C1 segment of cervical spinal cord (tissue), 14 donors: ENCODE results near the gene SRXN1.
"Not testable (repeated sequence)": the region's sequence is repeated elsewhere in the genome, so short reads cannot be mapped to it uniquely, and the experiment has no call there.

Source experiments
- DNase-seq, 14 donors: peaks; one replicate each; lab custom pipeline; 2025; lab: John Stamatoyannopoulos, UW

Gene SRXN1

GRCh38 chr20:655726-656624 lies 3.0 kb upstream of the SRXN1 start:
- no peak for DNase-seq

- DNase-seq = no peak
Observed at GRCh38 chr20:654417-654750, 1.4 kb upstream of the SRXN1 start.

- no peak for DNase-seq
Observed at GRCh38 chr20:653590-654416, 803 bp upstream of the SRXN1 start.

DNA sequence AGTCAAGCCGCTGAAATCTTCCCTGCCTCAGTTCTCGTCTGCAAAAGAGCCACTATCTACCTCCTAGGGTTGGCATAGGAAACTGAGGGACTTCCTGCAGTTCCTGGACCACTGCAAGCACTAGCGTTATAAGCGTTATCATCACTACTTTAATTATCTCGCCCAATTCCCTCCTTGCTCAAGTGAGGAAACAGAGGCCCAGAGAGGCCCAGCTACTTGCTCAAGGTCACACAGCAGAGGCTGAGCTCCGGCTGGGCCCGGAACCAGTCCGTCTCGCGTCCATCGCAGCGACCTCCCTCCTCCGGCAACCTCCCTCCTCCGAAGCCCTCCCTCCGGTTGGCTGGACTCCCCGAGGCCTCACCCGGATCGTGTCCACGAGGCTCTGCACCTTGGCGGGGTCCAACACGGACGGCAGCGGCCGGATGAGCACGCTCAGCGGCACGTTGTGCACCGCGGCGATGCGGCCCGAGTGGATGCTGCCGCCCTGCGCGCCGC lies 338 bp downstream of the SRXN1 start:
- DNase-seq = peak in 2 of 14 donors; percentile 46 to 47

- peak in 1 of 14 donors; percentile 19 for DNase-seq
Observed at GRCh38 chr20:651713-652614, 1.0 kb downstream of the SRXN1 start.

DNA sequence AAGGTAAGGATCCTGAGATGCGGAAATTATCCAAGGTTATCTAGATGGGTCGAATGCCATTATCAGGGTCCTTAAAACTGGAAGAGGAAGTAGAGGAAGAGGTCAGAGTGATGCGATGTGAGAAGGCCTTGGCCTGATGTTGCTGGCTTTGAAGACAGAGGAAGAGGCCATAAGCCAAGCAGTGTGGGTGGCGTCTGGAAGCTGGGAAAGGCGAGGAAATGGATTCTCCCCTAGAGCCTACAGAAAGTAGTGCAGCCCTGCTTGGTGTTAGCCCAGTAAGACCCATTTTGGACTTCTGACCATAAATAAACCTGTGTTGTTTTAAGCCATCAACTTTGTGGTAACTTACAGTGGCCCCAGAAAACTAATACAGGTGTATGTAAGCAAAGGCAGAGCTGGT lies 2.0 kb downstream of the SRXN1 start:
- DNase-seq = no peak

GRCh38 chr20:650281-650680 lies 2.7 kb downstream of the SRXN1 start:
- DNase-seq = no peak

DNA sequence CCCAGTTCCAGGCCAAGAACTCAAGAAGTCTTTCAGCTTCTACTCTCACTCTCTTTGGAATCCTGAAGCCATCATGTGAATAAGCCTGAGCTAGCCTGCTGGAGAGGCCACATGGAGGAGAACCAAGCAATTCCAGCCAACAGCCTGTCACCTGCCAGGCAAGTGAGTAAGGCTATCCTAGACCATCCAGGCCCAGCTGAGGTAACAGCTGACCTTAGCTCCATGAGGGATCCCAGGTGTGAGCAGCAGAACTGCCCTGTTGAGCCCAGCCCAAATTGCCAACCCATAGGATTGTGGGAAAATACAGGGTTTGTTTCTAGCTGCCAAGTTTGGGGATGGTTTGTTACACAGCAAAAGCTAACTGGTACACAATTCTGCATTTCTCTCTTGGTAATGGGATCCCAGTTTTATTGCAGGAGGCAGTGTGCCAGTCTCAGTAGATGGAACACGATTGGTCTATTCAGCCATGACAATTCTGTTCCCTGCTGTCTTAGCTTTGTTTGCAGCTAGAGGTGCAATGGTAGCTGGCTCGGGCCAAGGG lies 5.5 kb downstream of the SRXN1 start:
- no peak for DNase-seq

DNA sequence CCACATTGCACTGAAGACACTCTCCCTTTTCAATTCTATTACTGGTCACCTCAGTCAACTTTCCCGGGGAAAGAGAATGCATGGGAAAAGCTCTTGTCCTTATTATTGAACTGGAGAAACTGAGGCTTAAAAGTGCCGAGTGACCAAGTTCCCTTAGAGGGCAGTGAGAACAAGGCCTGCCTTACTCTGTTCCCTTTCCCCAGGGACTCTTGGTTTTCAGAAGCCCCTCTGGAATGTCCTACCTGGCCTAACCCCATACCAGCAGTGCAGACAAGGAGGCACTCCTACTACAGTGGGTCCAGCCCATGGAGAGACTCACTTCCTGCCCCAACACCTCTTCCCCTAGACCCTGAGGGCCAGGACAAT lies 6.1 kb downstream of the SRXN1 start:
- DNase-seq = no peak

- DNase-seq = no peak
Observed at GRCh38 chr20:646107-646867, 6.7 kb downstream of the SRXN1 start.

DNA sequence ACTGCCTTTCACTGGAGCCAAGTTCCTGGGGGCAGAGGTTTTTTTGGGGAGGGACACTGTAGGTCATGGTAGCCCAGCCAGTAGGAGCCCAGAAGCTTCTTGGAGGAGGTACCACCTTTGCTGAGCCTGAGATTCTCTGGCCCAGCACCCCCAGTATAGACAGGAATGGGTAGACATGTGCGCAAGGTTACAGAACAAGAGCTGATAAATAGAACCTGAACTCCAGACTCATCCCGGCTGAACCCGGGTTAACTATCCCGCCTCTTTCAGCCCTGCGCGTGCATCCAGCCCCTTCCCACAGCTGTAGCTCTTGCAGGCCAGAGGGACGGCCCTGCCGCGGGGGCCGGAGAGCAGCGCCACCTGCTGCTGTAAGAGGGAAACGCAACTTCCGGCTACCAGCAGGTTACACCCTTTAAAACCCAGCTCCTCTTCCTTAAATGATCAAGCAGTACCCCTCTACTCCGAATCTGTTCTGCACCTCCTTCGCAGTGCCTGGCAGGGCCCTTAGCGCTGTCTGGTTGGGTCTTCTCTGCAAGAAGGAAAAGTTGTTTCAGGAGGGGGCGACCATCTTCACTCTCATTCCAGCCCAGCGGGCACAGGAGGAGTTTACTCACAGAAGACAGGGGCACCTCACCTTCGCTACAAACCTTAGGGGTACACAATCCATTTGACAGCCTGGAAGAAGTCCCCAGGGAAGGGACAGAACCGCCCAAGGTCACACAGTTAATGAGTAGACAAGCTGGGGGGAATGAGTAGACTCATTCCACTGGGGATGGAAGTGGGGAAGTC lies 7.5 kb downstream of the SRXN1 start:
- peak in 11 of 14 donors; percentile 9 to 72 (median 27) for DNase-seq

DNA sequence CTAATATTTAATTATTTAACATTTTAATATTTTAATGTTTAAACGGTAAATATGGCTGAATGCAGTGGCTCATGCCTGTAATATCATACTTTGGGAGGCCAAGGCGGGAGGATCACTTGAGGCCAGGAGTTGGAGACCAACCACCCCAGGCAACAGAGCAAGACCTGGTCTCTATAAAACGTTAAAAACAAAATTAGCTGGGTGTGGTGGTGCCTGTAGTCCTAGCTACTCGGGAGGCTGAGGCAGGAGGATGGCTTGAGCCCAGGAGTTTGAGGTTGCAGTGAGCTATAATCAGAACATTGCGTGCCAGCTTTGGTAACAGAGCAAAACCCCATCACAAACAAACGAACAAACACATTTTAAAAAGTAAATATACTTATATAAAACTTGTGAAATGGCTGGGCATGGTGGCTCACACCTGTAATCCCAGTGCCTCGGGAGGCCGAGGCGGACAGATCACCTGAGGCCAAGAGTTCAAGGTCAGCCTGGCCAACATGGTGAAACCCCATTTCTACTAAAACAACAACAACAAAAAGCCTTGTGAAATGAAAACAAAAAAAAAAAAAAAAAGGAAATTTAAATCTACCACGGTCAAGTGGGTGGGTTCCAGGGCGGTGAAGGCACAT lies 8.2 kb downstream of the SRXN1 start:
- no peak for DNase-seq

- peak in 8 of 14 donors; percentile 3 to 31 (median 14) for DNase-seq
Observed at GRCh38 chr20:642398-643174, 10.4 kb downstream of the SRXN1 start.

- DNase-seq = not testable (repeated sequence)
Observed at GRCh38 chr20:642013-642397, 11.0 kb downstream of the SRXN1 start.

GRCh38 chr20:641516-641875 lies 11.5 kb downstream of the SRXN1 start:
- no peak for DNase-seq

GRCh38 chr20:640674-641515 lies 12.1 kb downstream of the SRXN1 start:
- no peak for DNase-seq

DNA sequence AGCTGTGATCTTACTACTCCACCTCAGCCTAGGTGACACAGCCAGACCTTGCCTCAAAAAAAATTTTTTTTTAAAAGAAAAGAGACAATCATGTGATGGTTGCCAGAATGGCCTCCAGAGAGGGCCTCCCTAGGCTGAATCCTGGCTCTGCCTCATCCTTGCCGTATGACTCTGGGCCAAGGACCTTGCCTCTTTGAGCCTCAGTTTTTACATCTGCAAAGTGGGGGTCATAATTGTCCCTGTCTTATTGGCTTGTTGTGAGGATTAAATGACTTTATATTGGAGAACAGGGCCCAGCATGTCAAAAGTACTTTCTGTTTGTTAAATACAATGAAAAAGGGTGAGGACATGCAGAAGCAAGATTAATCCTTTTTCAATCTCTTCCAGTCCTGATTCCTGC lies 14.4 kb downstream of the SRXN1 start:
- no peak for DNase-seq

DNA sequence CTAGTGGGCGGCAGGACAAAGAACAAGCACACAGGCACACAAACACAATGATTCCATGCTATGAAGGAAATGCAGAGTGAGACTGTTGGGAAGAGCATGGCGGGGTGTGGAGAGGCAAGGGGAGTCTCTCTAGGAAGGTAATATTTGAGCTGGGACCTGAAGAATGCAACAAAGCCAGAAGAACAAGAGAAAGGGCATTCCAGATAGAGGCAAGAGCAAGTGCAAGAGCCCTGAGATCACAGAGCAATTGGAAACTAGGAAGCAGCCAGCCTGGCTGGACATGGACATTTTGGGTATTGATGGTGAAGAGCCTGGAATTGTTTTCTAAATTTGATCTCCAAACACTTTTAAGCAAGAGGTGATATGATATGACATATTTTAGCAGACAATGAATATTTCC lies 15.4 kb downstream of the SRXN1 start:
- DNase-seq = no peak
